Thoracic aorta (tissue), 2 donors: ENCODE results near the gene BCL11A. TPM values are rescaled to one million over a fixed set of nuclear protein-coding genes. Genes with fewer than 3 reads are reported as not detected.

Experiments used
- ATAC-seq: fragments of 150-250 bp; one replicate; pipeline ENCODE4 v1.8.0; 2017; ENCODE audit warnings: low read depth; ENCODE audit not compliant: insufficient number of reproducible peaks, low FRiP score
- DNase-seq: peaks from one replicate; pipeline ENCODE4 v3.0.0-alpha.2; 2020; ENCODE audit warnings: low spot score
- H3K27ac ChIP-seq, 2 donors: fragments of 200-600 bp; sonication (generic); 1 replicate in 1 of 2; 2 replicates in 1 of 2; pipeline ENCODE4 v1.5.1; 2016; ENCODE audit warnings: mild to moderate bottlenecking in 2 of 2, moderate library complexity in 2 of 2
- H3K27me3 ChIP-seq: fragments of 200-600 bp; sonication (generic); replicated peaks from 2 replicates; pipeline ENCODE4 v1.6.0; 2016; ENCODE audit warnings: mild to moderate bottlenecking; ENCODE audit not compliant: insufficient read depth
- H3K36me3 ChIP-seq: fragments of 200-600 bp; sonication (generic); one replicate; pipeline ENCODE4 v1.5.1; 2016
- H3K4me1 ChIP-seq, 2 donors: fragments of 200-600 bp; sonication (generic); 1 replicate in 1 of 2; 2 replicates in 1 of 2; pipeline versions ENCODE4 v1.5.1 to v1.6.0; 2016; ENCODE audit warnings: low read depth in 2 of 2, mild to moderate bottlenecking in 1 of 2; ENCODE audit not compliant: control insufficient read depth in 1 of 2
- H3K4me3 ChIP-seq: fragments of 200-600 bp; sonication (generic); 2 replicates; pipeline ENCODE4 v1.5.1; 2016; ENCODE audit warnings: mild to moderate bottlenecking
- H3K9me3 ChIP-seq: fragments of 200-600 bp; sonication (generic); 2 replicates; pipeline ENCODE4 v1.5.1; 2016
- CTCF ChIP-seq: fragments of 200-600 bp; sonication (generic); IDR thresholded peaks from one replicate; pipeline ENCODE4 v1.5.1; 2019; ENCODE audit warnings: antibody characterized with exemption
- total RNA-seq, 2 donors: library from RNA; depleted of rRNA; stranded (reverse); fragments of >200 nt; gene quantifications; one replicate each; pipeline versions ENCODE4 v1.1.0 to v1.2.3, GENCODE V29; 2016

Gene BCL11A
- total RNA-seq, 2 donors from 2014 or later: 0.41 to 0.99 TPM

GRCh38 chr2:60529136-60529784 is 24.2 kb downstream of the BCL11A start:
- Histone ChIP-seq H3K36me3 (no peaks in the 10 kb centered on the region), H3K4me1 (no peaks in the 10 kb centered on the region), H3K27ac (no peak overlapping the region), H3K27me3 (no peaks in the 10 kb centered on the region), H3K4me3 (no peak overlapping the region), H3K9me3 (no peaks in the 10 kb centered on the region)
- ATAC-seq (no peak), DNase-seq (no peak)
- TF ChIP-seq CTCF: no peak

- Histone ChIP-seq H3K27ac (no peak overlapping the region), H3K9me3 (no peaks in the 10 kb centered on the region), H3K4me3 (no peak overlapping the region), H3K4me1 (no peaks in the 10 kb centered on the region), H3K36me3 (no peaks in the 10 kb centered on the region), H3K27me3 (no peaks in the 10 kb centered on the region)
- TF ChIP-seq CTCF: no peak
- DNase-seq: no peak
- no peak for ATAC-seq
These were observed 25.0 kb downstream of the BCL11A start for GRCh38 chr2:60528281-60529020.

- Histone ChIP-seq H3K27me3 (no peaks in the 10 kb centered on the region), H3K4me3 (no peak overlapping the region), H3K36me3 (no peaks in the 10 kb centered on the region), H3K4me1 (no peaks in the 10 kb centered on the region), H3K27ac (no peak overlapping the region), H3K9me3 (no peaks in the 10 kb centered on the region)
- ATAC-seq (no peak), DNase-seq (no peak)
- no peak for TF ChIP-seq CTCF
These were observed 25.7 kb downstream of the BCL11A start for GRCh38 chr2:60527762-60528161.

- no peaks in the 10 kb centered on the region for H3K9me3 ChIP-seq
- no peaks in the 10 kb centered on the region for H3K4me1 ChIP-seq
- no peak for TF ChIP-seq CTCF
- H3K36me3 ChIP-seq: no peaks in the 10 kb centered on the region
- H3K4me3 ChIP-seq: no peak overlapping the region
- no peak overlapping the region for H3K27ac ChIP-seq
- H3K27me3 ChIP-seq: no peaks in the 10 kb centered on the region
- DNase-seq: no peak
- ATAC-seq: no peak
These were observed 26.8 kb downstream of the BCL11A start for GRCh38 chr2:60526623-60527022.

GRCh38 chr2:60525899-60526298 is 27.6 kb downstream of the BCL11A start:
- Histone ChIP-seq H3K9me3 (no peaks in the 10 kb centered on the region), H3K36me3 (no peaks in the 10 kb centered on the region), H3K27me3 (no peaks in the 10 kb centered on the region), H3K4me3 (no peak overlapping the region), H3K27ac (no peak overlapping the region), H3K4me1 (no peaks in the 10 kb centered on the region)
- ATAC-seq: no peak
- TF ChIP-seq CTCF: no peak
- no peak for DNase-seq
